BJ (cell line): ENCODE data around the gene ACOT13. TPM values are rescaled to one million over a fixed set of nuclear protein-coding genes. Genes with fewer than 3 reads are reported as not detected.
"Not testable (repeated sequence)": the region's sequence is repeated elsewhere in the genome, so short reads cannot be mapped to it uniquely, and the experiment has no call there.

Experiments used
- CTCF ChIA-PET: fragments of 350-600 bp; formaldehyde crosslinking; extraction: SDS; loops from one replicate; lab custom pipeline; 2021; ENCODE audit warnings: antibody characterized with exemption, inconsistent platforms; lab: Yijun Ruan, JAX
- POLR2A ChIA-PET: fragments of 300-600 bp; sonication (Branson Sonifier 250); formaldehyde crosslinking; extraction: SDS; loops from one replicate; lab custom pipeline; 2021; ENCODE audit warnings: antibody characterized with exemption; lab: Charles Lee
- DNase-seq: peaks from one replicate; pipeline ENCODE4 v3.0.0-alpha.2; 2011; ENCODE audit warnings: low read depth
- H3K27me3 ChIP-seq: 2 replicates; pipeline ENCODE4 v1.6.0; 2011; ENCODE audit warnings: low read length; ENCODE audit not compliant: control insufficient read depth, insufficient read depth
- H3K36me3 ChIP-seq: 2 replicates; pipeline ENCODE4 v1.5.1; 2011; ENCODE audit warnings: low read length; ENCODE audit not compliant: control insufficient read depth, insufficient read depth
- H3K4me3 ChIP-seq: 2 replicates; pipeline ENCODE4 v1.5.1; 2011; ENCODE audit warnings: low read depth, mild to moderate bottlenecking, control low read depth, low read length
- polyA plus RNA-seq: library from polyadenylated mRNA; depleted of rRNA; stranded (reverse); fragments of >200 nt; gene quantifications from 2 replicates; pipeline ENCODE4 v1.2.3, GENCODE V29; 2011
- TF ChIP-seq, protein P1 (sequence below): IDR thresholded peaks from 2 replicates; pipeline ENCODE4 v1.5.1; 2011; ENCODE audit warnings: low read depth, mild to moderate bottlenecking, control low read depth, inconsistent platforms, low read length, moderate library complexity; ENCODE audit not compliant: insufficient read depth

Gene ACOT13
- polyA plus RNA-seq, 1 experiment = 9.9 TPM

DNA sequence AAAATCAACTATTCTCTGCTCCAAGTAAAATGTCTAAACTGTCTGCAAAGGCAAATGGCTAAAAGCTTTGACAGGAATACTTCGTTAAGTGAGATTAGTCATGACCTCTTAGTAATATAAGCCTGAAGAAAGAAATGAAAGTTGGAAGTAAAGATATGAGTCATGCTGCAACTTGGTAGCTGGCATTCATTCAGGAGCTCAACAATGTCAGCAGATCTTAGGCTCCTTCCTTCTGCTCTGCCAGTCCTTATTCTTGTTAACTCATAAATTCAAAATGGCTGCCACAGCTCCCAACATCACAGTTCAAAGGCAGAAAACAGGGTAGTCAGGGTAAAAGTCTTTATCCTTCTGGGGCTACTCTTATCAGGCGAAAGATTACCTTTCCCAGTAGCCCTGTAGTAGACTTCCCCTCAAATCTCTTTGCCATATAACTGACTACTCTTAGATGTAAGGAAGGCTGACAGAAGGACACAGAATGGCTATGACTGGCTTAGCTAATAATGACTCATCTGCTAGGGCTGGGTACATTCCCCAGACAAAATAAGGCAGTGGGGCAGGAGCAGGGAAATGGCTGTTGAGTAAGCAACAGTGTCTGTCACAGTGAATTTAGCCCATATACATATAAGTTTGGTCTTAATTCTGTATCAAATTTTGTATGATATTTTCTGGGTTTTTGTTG lies 76.5 kb downstream of the ACOT13 start:
- TF ChIP-seq, protein P1, sequence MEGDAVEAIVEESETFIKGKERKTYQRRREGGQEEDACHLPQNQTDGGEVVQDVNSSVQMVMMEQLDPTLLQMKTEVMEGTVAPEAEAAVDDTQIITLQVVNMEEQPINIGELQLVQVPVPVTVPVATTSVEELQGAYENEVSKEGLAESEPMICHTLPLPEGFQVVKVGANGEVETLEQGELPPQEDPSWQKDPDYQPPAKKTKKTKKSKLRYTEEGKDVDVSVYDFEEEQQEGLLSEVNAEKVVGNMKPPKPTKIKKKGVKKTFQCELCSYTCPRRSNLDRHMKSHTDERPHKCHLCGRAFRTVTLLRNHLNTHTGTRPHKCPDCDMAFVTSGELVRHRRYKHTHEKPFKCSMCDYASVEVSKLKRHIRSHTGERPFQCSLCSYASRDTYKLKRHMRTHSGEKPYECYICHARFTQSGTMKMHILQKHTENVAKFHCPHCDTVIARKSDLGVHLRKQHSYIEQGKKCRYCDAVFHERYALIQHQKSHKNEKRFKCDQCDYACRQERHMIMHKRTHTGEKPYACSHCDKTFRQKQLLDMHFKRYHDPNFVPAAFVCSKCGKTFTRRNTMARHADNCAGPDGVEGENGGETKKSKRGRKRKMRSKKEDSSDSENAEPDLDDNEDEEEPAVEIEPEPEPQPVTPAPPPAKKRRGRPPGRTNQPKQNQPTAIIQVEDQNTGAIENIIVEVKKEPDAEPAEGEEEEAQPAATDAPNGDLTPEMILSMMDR = no peak
- no peaks in the 10 kb centered on the region for H3K36me3 ChIP-seq
- POLR2A ChIA-PET = interaction anchor here (0.9 to 1.0 kb wide), 2 partner anchors 21 to 22 kb away, joined by 3 to 5 read pairs; no protein-coding TSS in a partner anchor
- CTCF ChIA-PET = interaction anchor here (1.0 to 1.3 kb wide), 4 partner anchors 10 to 162 kb away, joined by 3 to 5 read pairs (median 4); no protein-coding TSS in a partner anchor
- no peaks in the 10 kb centered on the region for H3K27me3 ChIP-seq
- H3K4me3 ChIP-seq = no peak overlapping the region
- DNase-seq = peak; percentile 88

DNA sequence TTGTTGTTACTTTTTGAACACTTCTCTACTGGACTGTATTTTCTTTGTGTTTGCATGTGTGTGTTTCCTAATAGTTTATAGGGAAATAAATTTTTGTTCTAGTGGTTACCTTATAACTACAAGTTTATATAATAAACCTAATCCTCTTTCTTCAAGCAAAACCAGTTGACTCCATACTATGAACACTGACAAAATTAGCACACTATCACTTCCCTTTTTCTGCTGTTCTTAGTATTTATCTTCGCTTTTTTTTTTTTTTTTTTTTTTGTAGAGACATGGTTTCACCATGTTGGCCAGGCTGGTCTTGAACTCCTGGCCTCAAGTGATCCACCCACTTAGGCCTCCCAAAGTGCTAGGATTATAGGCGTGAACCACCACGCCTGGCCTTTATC lies 77.1 kb downstream of the ACOT13 start:
- TF ChIP-seq, protein P1 = no peak
- Histone ChIP-seq H3K4me3 (no peak overlapping the region), H3K27me3 (no peaks in the 10 kb centered on the region), H3K36me3 (no peaks in the 10 kb centered on the region)
- CTCF ChIA-PET = interaction anchor here (1.0 kb wide), 1 partner anchor 9 kb away, joined by 3 read pairs; no protein-coding TSS in a partner anchor
- POLR2A ChIA-PET = no interaction called here
- DNase-seq = no peak

DNA sequence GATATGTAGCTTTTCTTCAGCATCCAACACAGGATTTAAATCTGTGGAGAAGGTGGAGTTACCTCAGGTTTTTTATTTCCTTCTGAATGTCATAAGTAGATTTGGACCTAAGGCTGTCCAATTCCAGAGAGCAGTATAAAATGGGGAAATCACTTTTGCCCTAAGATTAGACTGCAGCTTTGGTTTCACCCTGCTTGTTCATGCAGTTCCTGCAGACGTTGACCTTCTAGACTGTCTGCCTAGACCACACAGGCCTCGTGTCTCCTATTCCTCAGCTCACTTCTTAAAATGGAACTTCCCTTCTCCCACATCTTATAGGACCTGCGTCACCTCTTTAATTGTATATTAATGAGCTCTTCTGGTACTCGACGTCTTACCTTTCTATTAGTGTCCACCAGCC lies 78.0 kb downstream of the ACOT13 start:
- Histone ChIP-seq H3K27me3 (no peaks in the 10 kb centered on the region), H3K4me3 (no peak overlapping the region), H3K36me3 (no peaks in the 10 kb centered on the region)
- ChIA-PET CTCF (no interaction called here), POLR2A (no interaction called here)
- no peak for DNase-seq
- TF ChIP-seq, protein P1 = no peak

DNA sequence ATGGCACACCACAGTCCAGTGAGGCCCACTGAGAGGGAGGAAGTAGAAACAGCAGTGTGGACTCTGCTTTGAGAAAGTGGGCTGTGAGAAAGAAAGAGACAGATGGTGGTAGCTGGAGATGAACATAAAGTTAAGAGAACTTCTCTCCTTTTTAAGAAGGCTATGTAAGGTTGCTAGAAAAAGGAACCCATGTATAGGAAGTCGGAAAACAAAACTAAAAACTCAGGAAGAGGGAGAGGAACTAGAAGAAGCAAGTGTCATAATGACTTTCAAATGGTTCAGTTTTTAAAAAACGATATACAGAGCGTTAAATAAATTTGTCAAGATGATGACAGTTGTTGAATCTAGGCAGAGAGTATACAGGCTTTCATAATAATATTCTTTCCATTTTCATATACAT lies 82.4 kb downstream of the ACOT13 start:
- ChIA-PET POLR2A (no interaction called here), CTCF (interaction anchor here (0.7 kb wide), 1 partner anchor 10 kb away, joined by 4 read pairs; no protein-coding TSS in a partner anchor)
- Histone ChIP-seq H3K4me3 (no peak overlapping the region), H3K27me3 (no peaks in the 10 kb centered on the region), H3K36me3 (no peaks in the 10 kb centered on the region)
- DNase-seq = no peak
- TF ChIP-seq, protein P1 = no peak

DNA sequence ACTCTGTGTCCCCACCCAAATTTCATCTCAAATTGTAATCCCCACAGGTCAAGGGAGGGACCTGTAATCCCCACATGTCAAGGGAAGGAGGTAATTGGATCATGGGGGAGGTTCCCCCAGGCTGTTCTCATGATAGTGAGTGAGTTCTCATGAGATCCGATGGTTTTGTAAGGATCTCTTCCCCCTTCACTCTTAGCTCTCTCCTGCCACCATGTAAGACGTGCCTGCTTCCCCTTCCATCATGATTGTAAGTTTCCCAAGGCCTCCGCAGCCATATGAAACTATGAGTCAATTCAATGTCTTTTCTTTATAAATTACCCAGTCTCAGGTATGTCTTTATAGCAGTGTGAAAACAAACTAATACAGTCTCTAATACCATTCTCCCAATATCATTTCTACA lies 84.0 kb downstream of the ACOT13 start:
- H3K36me3 ChIP-seq, H3K27me3 ChIP-seq, H3K4me3 ChIP-seq, CTCF ChIA-PET, POLR2A ChIA-PET, DNase-seq: not testable (repeated sequence)

DNA sequence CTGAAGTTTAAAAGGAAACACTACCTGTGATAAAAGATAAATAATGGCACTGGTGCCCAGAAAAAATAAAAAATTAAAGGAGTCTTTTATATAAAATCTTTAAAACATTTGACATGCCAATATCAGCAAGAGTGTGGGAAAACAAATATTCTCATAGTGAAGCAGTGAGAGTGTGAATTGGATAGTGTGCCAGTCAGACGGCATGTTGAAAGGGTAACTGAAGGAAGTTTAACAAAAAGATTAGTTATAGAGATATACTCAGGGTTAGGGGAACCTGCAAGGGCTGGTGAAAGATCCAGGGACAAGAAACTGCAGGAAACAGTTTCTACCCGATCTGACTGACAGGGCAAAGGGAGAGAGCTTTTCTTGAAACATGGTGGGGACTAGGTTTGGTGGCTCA lies 85.6 kb downstream of the ACOT13 start:
- no peaks in the 10 kb centered on the region for H3K36me3 ChIP-seq
- POLR2A ChIA-PET = no interaction called here

More for the DNA sequence above, 85.6 kb downstream of the ACOT13 start:
- Histone ChIP-seq H3K27me3 (no peaks in the 10 kb centered on the region), H3K4me3 (no peak overlapping the region)
- CTCF ChIA-PET = interaction anchor here (1.4 kb wide), 1 partner anchor 9 kb away, joined by 3 read pairs; no protein-coding TSS in a partner anchor
- TF ChIP-seq, protein P1 = no peak
- no peak for DNase-seq
